HFFc6 (cell line): Measurements from ENCODE around the gene HES3. TPM values are rescaled to one million over a fixed set of nuclear protein-coding genes. Genes with fewer than 3 reads are reported as not detected.

ENCODE experiments used
- DNase-seq: peaks from one replicate; pipeline ENCODE4 v3.0.0-alpha.2; 2018
- H3K27ac Mint-ChIP-seq: 2 replicates; pipeline ENCODE4 v1.8.0; 2020; ENCODE audit warnings: mild to moderate bottlenecking, mixed read lengths
- H3K27me3 Mint-ChIP-seq: 2 replicates; pipeline ENCODE4 v1.8.0; 2021; ENCODE audit warnings: mild to moderate bottlenecking, moderate library complexity, mixed read lengths; ENCODE audit not compliant: insufficient read depth
- H3K36me3 Mint-ChIP-seq: 2 replicates; pipeline ENCODE4 v1.8.0; 2021; ENCODE audit warnings: low read depth, mixed read lengths
- H3K4me1 Mint-ChIP-seq: 2 replicates; pipeline ENCODE4 v1.8.0; 2020; ENCODE audit warnings: low read depth, mixed read lengths
- H3K4me3 Mint-ChIP-seq: 2 replicates; pipeline ENCODE4 v1.8.0; 2020; ENCODE audit warnings: mild to moderate bottlenecking, moderate library complexity, mixed read lengths
- H3K9me3 Mint-ChIP-seq: 2 replicates; pipeline ENCODE4 v1.8.0; 2020; ENCODE audit warnings: mild to moderate bottlenecking, mixed read lengths
- total RNA-seq, 6 experiments: library from RNA; stranded (reverse); fragmentation: NEBNext Ultra II Directional; extraction: Animal tissue kit (Norgen Biotek cat#: 25700); gene quantifications; 2 replicates in 1 of 6; 3 replicates in 5 of 6; pipeline ENCODE4 v1.2.3, GENCODE V29; 2021
- TF ChIP-seq, protein P1 (sequence below): fragments of 200-600 bp; sonication (generic); IDR thresholded peaks from 2 replicates; pipeline ENCODE4 v1.5.0; 2021; ENCODE audit warnings: antibody characterized with exemption, mild to moderate bottlenecking

Gene HES3
- total RNA-seq, 6 experiments from 2014 or later: not detected

DNA sequence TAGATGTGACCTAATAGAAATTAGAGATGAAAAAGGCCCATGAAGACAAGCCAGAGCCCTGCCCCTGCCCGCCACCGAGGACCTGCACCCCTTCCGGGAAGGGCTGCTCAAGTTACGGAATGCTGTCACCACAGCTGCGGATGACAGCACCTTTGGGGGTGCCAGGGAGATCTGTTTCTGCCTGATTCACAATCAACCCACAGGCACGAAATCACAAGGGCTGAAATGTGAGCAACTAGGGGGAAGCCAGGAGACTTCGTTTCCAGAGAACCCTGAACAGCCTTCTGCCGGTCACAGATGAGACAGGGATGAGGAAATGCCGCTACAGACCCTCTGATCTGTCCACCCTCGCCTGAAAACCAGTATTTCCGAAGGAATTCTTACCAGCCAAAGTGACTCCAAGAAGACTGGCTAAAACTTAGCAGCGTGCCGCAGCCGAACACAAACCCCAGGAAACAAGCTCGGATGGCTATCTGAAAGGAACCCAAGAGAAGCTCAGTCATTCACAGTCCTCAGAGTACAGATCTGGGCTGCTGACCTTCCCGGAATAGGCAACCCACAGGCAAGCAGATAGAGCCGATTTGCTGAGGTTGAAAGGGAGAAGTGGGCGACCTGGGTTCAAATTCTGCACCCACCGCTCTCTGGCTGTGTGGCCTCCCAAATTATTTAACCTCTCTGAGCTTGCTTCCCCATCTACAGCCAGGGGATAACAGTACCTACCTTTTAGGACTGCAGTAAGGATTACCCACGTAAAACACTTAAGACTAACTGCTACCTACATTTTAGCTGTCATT, 9.3 kb upstream of the HES3 start:
- Mint-ChIP-seq H3K27me3 (0 out of 2 replicates have a peak, but pooled peaks cover 3% of the 10 kb centered on the region), H3K27ac (peak overlapping the region; percentile 76), H3K9me3 (no peaks in the 10 kb centered on the region), H3K4me1 (peaks cover 22% of the 10 kb centered on the region), H3K4me3 (peak overlapping the region; percentile 93), H3K36me3 (peaks cover 11% of the 10 kb centered on the region; the same call in 1 of the 2 replicates)
- DNase-seq: peak; percentile 11
- TF ChIP-seq, protein P1, sequence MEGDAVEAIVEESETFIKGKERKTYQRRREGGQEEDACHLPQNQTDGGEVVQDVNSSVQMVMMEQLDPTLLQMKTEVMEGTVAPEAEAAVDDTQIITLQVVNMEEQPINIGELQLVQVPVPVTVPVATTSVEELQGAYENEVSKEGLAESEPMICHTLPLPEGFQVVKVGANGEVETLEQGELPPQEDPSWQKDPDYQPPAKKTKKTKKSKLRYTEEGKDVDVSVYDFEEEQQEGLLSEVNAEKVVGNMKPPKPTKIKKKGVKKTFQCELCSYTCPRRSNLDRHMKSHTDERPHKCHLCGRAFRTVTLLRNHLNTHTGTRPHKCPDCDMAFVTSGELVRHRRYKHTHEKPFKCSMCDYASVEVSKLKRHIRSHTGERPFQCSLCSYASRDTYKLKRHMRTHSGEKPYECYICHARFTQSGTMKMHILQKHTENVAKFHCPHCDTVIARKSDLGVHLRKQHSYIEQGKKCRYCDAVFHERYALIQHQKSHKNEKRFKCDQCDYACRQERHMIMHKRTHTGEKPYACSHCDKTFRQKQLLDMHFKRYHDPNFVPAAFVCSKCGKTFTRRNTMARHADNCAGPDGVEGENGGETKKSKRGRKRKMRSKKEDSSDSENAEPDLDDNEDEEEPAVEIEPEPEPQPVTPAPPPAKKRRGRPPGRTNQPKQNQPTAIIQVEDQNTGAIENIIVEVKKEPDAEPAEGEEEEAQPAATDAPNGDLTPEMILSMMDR: no peak

DNA sequence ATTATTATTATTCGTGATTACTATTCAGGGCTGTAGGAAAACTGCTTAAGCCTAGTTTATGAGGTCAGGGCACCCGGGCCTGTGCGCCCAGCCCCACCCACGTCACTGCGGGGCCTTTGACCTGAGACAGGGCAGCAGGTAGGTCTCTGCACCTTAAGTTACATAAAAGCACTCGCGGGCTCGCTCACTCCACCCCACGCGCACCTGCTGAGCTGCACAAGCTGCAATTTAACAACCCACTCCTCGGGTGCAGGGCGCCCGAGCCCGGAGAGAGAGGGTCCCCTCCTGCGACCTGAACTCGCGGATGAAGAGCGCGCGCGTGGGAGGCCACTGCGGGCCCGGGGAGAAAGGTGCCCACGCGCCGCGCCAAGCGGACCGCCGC, 8.7 kb upstream of the HES3 start:
- Mint-ChIP-seq H3K27ac (peak overlapping the region; percentile 76), H3K9me3 (no peaks in the 10 kb centered on the region)

GRCh38 chr1:6237093-6237492, 6.9 kb upstream of the HES3 start:
- TF ChIP-seq, protein P1: no peak
- no peaks in the 10 kb centered on the region for H3K9me3 Mint-ChIP-seq
- H3K27ac Mint-ChIP-seq: no peak overlapping the region
- H3K27me3 Mint-ChIP-seq: peaks cover 11% of the 10 kb centered on the region
- H3K36me3 Mint-ChIP-seq: peaks cover 11% of the 10 kb centered on the region; the same call in 1 of the 2 replicates
- H3K4me1 Mint-ChIP-seq: peaks cover 26% of the 10 kb centered on the region
- DNase-seq: no peak
- no peak overlapping the region for H3K4me3 Mint-ChIP-seq

More for the DNA sequence above, 8.7 kb upstream of the HES3 start:
- no peak for DNase-seq
- Mint-ChIP-seq H3K4me1 (peaks cover 25% of the 10 kb centered on the region), H3K27me3 (0 out of 2 replicates have a peak, but pooled peaks cover 3% of the 10 kb centered on the region), H3K4me3 (peak overlapping the region; percentile 93), H3K36me3 (peaks cover 11% of the 10 kb centered on the region; the same call in 1 of the 2 replicates)
- TF ChIP-seq, protein P1: no peak

GRCh38 chr1:6239213-6239752, 4.7 kb upstream of the HES3 start:
- peaks cover 17% of the 10 kb centered on the region for H3K27me3 Mint-ChIP-seq
- no peak overlapping the region for H3K27ac Mint-ChIP-seq
- H3K4me3 Mint-ChIP-seq: no peak overlapping the region
- H3K4me1 Mint-ChIP-seq: peaks cover 13% of the 10 kb centered on the region
- H3K36me3 Mint-ChIP-seq: no peaks in the 10 kb centered on the region
- TF ChIP-seq, protein P1: no peak
- no peak for DNase-seq
- no peaks in the 10 kb centered on the region for H3K9me3 Mint-ChIP-seq

GRCh38 chr1:6239950-6240768, 3.8 kb upstream of the HES3 start:
- H3K4me3 Mint-ChIP-seq: no peak overlapping the region
- DNase-seq: peak; percentile 66
- no peak overlapping the region for H3K27ac Mint-ChIP-seq
- peaks cover 20% of the 10 kb centered on the region for H3K27me3 Mint-ChIP-seq
- H3K36me3 Mint-ChIP-seq: no peaks in the 10 kb centered on the region
- 0 out of 2 replicates have a peak, but pooled peaks cover 5% of the 10 kb centered on the region for H3K4me1 Mint-ChIP-seq
- H3K9me3 Mint-ChIP-seq: no peaks in the 10 kb centered on the region
- TF ChIP-seq, protein P1: no peak
